SHP77 treated with DMSO at 0.1 percent for 48 hours (cell line): Measurements from ENCODE around the gene VAPB.

Source experiments
- DNase-seq: peaks from one replicate; lab custom pipeline; 2025; lab: John Stamatoyannopoulos, UW

The VAPB gene

DNA sequence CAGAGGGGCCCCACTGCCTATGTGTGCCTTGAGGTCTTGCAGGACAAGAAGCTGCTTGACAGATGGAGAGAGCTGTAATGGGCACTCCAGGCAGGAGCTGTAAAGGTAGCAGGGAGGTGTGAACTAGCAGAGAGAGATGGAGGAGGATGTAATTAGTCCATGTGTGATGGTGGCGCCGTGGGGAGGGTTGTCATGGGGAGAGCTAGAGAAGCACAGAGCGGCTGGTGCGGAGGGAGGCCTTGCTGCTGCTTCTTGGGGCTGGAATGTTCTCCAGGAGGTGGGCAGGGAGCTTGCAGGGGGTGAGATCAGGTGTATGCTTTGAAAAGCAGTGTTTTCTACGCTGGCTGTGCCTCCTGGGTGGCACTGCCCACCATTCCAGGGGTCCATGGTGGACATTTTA, 94.0 kb downstream of the VAPB start:
- no peak for DNase-seq

DNA sequence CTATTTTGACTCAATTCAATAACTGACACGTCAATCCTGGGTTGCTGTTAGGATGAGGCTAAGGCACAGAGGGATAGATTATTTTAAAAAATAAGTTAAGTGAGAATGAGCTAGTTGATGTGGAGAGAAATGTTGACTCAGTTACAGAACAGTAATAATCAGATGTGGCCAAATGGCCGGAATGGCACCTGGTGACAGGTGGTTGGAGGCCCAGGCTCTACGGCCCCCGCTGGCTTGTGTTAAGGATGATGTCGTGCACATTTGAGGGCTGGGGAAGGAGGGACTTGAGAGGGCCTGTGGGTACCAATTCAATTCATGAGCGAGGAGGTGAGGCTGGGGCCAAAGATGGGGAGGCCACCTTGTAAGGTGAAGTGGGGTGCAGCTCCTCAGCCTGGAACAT, 94.4 kb downstream of the VAPB start:
- DNase-seq, result no peak

DNA sequence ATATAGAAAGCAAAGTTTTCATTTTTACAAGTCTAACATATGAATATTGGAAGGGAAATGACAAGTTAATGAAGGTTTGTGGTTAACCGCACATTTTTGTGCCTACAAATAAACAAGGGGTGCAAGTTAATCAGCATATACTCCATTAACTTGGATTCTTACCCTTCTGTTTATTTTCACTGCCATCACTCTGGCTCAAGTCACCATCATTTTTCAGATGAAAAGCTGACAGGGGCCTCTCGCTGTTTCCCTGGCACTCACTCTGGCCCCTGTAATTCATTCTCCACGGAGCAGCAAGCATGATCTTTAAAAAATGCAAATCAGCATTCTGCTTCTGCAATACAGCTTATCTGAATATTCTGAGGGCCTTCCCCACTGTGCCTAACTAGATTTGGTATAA, 96.4 kb downstream of the VAPB start:
- DNase-seq, result no peak

DNA sequence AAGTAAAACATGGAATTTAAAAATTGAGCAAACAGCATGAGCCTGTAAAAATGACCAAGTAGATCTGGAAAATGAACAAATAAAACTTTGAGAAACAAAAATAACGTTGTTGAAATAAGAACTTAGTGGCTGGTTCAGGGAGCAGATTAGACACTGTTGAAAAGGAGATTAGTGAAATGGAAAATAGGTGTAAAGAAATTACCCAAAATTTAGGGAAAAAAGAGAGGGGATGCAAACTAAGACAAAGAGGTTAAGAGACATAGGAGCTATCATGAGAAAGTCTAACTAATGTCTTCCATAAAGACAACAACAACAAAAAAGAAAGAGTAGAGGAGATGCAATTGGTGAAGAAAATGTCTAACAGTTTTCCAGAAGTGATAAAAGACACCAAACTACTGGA, 97.2 kb downstream of the VAPB start:
- no peak for DNase-seq

DNA sequence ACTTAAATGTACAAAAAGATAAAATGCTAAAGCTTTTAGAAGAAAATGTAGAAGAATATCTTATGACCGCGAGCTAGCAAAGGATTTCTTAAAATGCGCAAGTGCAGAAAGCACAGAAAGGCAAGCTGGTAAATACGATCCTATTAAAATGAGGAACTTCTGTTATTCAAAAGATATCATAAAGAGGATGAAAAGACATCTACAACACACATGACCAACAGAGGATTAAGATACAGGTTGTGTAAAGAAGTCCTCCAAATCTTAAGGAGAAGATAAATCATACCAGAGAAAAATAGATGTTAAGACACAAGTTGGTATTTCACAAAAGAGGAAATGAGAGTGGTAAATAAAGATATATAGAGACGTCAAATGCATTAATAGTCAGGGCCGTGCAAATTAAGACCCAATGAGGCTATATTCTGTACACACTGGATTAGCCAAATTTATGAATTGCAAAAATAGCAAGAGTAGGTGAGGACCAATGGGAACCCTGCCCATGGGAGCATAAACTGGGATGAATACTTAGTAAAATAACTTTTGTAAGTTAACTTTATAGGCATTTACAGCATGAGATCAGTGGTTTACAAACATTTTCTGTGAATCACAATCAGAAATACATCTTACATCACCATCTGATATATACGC, 103.2 kb downstream of the VAPB start:
- no peak for DNase-seq

DNA sequence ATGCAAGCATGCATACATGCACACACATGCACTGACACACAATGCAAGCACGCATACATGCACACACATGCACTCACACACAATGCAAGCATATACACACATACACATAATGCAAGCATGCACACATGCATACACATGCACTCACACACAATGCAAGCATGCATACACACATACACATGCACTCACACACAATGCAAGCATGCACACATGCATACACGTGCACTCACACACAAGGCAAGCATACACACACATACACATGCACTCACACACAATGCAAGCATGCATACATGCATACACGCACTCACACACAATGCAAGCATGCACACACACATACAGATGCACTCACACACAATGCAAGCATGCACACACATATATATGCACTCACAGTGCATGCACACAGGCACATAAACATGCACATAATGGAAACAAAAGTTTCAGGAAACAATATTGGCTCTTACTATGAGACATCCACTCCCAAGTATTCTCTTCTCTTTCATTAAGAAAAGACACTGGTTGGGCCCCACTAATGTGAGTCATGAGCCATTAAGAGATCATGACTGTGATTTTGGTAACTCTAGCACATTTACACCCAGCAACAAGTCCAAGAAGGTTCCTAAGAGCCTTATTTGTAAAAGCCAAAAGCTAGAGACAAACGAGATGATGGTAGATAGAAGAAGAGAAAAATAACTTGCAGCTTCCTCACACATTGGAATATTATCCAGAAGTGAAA, 103.9 kb downstream of the VAPB start:
- DNase-seq, result no peak

DNA sequence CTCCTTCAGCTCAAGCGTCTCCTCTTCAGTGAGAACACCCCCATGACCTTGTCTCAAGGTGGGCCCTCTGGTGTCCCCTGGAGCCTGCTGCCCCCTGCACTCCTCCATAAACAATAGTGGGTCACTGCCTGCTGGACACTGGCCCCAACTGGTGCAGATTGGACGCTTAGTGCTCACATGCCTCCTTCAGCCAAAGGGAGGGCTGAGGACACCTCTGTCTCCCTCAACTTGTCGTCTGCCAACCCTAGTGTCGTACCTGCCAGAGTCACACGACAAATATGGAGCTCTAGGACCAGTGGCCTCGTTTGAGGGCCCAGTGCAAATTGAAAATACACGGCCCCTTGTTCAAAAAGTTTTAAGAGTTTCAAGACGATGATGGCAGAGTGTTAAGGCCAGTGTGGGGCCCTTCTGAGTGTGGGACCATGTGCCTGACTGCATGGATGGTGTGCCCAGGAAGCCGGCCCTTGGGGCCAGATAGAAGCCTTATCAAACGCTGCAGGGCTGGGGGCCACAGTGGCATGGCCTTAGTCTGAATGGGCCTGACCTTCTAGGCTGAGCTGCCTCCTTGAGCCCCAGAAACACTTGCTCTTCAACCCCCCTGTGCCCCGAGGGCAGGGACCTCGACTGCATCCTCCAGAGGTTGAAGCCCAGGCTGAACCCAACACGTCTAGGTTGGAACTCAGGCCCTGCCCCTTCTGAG, 106.0 kb downstream of the VAPB start:
- no peak for DNase-seq

DNA sequence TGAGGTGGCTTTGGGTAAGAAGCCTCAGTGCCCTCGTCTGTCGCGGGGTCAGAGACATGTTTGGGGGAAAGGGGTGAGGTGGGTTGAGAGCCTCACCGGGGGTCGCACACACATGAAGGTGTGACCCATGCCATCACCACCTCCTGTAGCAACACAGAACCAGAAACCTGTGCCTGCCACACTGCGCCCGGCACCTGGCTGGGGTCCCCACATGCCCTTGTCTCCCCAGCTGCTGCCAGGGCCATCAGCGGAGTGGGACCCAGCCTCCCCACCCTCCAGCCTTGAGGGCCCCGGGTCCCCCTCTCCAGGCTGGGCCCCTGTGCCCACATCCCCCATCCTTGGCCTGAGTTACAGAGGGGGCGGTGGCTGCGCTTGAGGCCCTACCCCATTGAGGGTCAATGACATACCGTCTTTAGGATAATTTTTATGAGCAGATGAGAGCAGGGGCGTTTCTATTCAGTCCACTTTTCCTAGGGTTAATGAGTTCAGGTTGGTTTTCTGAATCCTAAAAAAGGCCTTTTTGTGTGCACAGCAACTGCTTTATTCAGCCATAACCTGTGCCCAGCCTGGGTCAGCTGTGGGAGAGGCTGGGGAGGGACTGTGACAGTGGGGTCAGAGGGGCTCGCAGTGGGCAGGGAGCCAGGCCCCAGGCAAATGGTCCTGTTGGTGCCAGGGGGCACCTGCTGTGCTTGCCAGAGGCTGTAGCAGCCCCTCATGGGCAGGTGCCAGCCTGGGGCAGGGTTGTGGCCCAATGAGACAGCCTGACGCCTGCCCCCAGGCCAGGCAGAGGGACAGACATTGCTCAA, 106.8 kb downstream of the VAPB start:
- DNase-seq, result no peak

DNA sequence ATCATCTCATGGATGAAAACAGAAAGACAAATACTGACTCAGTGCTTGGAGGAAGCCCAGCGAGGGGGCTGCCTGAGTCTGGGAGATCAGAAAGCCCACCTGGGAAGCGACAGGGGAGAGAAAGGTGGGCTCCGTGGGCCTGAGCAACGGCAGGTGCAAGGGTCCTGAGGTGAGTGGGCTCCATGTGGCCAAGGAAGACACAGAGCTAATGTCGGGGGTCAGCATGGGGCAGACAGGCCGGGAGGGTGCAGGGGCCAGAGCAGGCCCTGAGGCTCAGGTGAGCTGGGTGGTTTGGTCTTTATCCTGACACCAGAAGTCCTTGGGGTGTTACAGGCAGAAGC, 107.4 kb downstream of the VAPB start:
- no peak for DNase-seq

DNA sequence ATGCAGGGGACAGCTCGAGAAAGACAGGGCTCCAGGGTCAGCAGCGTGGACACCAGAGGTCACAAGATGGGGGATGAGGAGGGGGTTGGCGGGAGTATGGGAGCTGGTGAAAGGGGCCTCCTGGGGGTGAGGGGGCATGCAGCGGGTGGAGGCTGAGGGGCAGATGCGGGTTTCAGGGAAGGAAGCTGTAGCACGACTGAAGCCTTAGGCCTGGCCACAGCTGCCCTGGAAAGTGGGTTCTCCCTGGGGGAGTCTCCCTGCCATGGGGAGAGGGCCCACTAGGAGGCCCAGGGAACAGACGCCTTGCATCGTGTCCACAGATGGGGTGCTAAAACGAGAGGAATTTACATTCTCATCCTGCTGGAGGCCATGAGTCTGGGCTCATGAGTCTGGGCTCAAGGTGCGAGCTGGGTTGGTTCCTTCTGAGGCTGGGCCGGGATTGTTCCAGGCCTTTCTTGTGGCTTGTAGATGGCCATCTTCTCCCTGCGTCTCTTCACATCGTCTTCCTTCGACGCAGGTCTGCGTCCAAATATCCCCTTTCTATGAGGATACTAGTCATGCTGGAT, 108.1 kb downstream of the VAPB start:
- no peak for DNase-seq

DNA sequence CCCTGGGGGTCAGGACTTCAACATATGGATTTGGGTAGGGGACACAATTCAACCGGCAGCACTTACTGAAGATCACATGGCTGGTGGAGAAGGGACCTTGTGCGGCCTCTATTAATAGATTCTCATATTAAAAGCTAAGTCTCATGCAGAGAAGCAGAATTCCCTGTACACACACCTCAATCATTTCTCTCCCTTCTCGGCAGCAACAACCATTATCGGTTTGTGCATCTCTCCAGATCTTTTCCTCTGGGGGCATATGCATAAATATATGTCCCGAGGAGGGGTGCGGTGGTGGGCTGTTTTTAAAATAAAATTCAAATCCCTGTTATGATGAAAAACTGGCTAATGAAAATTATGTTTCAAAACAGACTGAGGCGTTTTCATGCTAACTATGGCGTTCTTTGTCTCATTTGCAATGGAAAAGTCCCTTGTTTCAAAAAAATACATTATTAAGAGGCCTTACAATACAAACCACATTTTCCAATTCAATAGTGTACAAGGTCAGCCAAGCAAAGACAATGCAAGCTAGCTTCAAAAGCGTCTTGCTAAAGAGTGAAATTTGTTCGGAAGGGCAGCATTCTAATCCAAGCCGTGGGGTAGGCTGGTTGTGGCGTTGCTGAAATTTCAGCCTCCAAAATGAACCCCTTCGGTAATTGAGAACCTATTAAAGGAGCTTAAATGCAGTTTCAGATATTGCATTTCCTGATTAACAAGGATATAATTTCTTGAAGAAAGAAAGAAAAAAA, 108.9 kb downstream of the VAPB start:
- no peak for DNase-seq

DNA sequence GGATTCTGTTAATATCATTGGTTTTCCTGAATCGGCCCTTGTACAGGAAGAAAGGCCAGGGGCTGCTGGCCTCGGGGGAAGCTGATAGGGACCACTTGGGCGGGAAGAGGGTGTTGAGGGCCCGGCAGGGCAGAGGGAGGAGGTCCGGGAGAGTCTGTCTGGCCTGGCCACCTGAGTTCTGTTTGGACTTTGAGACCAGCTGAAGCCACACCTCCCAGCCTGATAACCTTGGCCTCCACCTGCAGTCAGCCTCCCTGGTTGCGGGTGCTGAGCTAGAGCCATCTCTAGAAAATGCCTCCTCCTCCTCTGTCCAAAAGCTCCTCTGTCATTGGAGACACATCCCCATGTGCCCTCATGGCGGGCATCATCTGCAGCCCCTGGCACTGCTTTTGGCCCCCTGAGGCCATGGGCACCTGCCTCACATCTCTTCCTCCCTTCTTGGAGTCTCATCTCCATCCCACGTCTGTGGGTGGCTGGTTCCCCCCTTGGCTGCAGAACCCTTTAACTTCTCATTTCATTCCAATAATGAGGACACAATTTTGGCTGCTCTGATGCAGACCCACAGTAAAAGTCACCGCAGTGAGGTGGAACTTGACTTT, 109.5 kb downstream of the VAPB start:
- no peak for DNase-seq

DNA sequence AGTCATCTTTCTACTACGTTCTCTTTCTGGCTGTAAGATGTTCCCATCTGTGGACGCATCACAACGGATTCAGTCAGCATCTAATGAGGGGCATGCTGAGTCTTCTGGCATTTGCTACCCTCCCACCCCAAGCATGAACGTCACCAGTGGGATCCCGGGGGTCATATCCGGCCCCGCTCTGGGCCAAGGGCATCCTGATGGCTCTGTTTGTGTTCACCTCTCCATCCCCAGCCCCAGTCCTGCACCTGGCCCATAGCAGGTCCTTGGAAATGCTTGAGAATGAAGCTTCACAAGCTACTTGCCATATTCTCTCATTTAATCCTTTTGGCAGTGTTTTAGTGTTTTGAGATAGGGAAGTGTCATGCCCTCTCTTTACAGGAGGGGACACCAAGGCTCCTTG, 111.2 kb downstream of the VAPB start:
- no peak for DNase-seq
